Measurements from ENCODE around the gene MYO6.

DNA sequence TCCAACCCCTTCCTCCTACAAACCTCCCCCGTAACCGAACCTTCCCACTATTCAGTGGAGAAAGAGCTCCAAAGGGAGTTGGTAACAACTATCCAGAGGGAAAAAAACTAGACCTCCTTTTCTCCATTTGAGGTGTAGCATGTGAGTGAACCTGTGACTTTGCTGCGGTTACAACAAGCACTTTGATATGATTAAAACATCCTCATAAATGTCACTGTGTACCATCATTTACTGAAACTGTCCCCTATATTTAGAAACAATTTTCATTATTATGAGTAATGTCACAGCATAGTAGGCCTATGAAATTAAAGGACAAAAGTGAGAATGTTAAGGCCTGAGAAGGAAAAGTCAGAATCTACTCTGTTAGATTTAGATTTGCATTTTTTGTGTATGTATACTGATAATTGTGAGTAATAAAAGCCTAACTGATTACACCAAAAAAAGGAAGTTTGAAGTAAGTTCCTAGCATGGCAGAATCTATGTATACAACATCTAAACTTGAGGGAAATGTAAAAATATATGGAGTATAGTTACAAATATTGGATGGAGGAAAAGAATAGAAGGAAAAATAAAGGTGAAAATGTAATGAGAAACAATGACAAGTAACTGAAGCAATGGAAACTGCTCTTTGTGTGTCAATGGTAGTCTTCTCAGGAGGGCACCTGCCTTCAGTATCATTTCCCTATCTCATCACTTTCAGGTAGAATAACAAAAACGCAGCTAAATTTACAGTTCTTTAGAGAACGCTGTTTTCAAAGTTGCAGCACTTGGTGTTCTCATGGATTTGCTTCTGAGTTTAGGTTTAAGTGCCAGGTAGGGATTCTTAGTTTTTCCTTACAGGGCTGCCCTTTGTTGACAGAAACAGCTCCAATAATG lies 177.5 kb downstream of the MYO6 start:
- TF ChIP-seq EZH2phosphoT487 (IDR thresholded peaks at IDR 0.05; ENCODE audit: borderline replicate concordance, low read depth) (no peak), FOXM1 (IDR thresholded peaks at IDR 0.05; ENCODE audit: low read depth) (no peak)
